DMS114 treated with DMSO at 0.1 percent for 48 hours (cell line): ENCODE data around the gene TRIM69.

Source experiments
- DNase-seq: peaks from one replicate; lab custom pipeline; 2025; ENCODE audit not compliant: unreplicated experiment; lab: John Stamatoyannopoulos, UW

TRIM69 gene

GRCh38 chr15:44802336-44802735 lies 66.0 kb downstream of the TRIM69 start:
- no peak for DNase-seq

GRCh38 chr15:44804298-44805046 lies 68.1 kb downstream of the TRIM69 start:
- no peak for DNase-seq

- no peak for DNase-seq
These were observed 72.2 kb downstream of the TRIM69 start for GRCh38 chr15:44808557-44808956.

GRCh38 chr15:44810237-44810636 lies 73.9 kb downstream of the TRIM69 start:
- DNase-seq, result no peak

- DNase-seq, result no peak
These were observed 75.0 kb downstream of the TRIM69 start for GRCh38 chr15:44811337-44811736.

- DNase-seq, result no peak
These were observed 75.7 kb downstream of the TRIM69 start for GRCh38 chr15:44812029-44812517.

GRCh38 chr15:44813231-44813630 lies 76.9 kb downstream of the TRIM69 start:
- no peak for DNase-seq
